Spinal cord (tissue), 10 donors: Measurements from ENCODE around the gene NDST3. TPM values are rescaled to one million over a fixed set of nuclear protein-coding genes. Genes with fewer than 3 reads are reported as not detected.
A peak's percentile ranks its signal among the peaks of the same experiment; 100 is the strongest.

ENCODE experiments used
- DNase-seq, 6 donors: peaks; one replicate each; pipeline versions ENCODE4 v3.0.0 to v3.0.0-alpha.2; 2013 to 2015; ENCODE audit warnings: low spot score in 6 of 6, low read depth in 4 of 6
- H3K27ac ChIP-seq: one replicate; pipeline ENCODE4 v1.5.1; 2013; ENCODE audit warnings: low read depth, low read length, control low read depth
- H3K27me3 ChIP-seq: one replicate; pipeline ENCODE4 v1.6.1; 2013; ENCODE audit warnings: low read length; ENCODE audit not compliant: control insufficient read depth, insufficient read depth
- H3K36me3 ChIP-seq: one replicate; pipeline ENCODE4 v1.6.1; 2013; ENCODE audit warnings: low read length; ENCODE audit not compliant: control insufficient read depth, insufficient read depth
- H3K4me1 ChIP-seq: one replicate; pipeline ENCODE4 v1.6.1; 2013; ENCODE audit warnings: low read length; ENCODE audit not compliant: control insufficient read depth, insufficient read depth
- H3K4me3 ChIP-seq: one replicate; pipeline ENCODE4 v1.5.1; 2013; ENCODE audit warnings: low read depth, low read length, control low read depth
- H3K9me3 ChIP-seq: one replicate; pipeline ENCODE4 v1.6.1; 2013; ENCODE audit warnings: low read length; ENCODE audit not compliant: control insufficient read depth, insufficient read depth
- WGBS: methylation state at CpG from one replicate; pipeline ENCODE4 v1.1.5; 2013; ENCODE audit warnings: missing lambda C conversion rate; ENCODE audit not compliant: insufficient coverage; 5-methylcytosine and 5-hydroxymethylcytosine counted together
- polyA plus RNA-seq, 2 donors: library from polyadenylated mRNA; unstranded; fragments of 120-200 nt; gene quantifications; one replicate each; pipeline ENCODE4 v1.2.1, GENCODE V29; 2013; ENCODE audit not compliant: insufficient read length in 2 of 2
- total RNA-seq, 2 donors: library from RNA; depleted of rRNA in 1 of 2; stranded (reverse); fragments of 120-200 nt in 1 of 2; fragments of >200 nt in 1 of 2; gene quantifications; one replicate each; pipeline versions ENCODE4 v1.2.3 to v1.2.4, GENCODE V29; 2013 to 2014
- donor health status: healthy.

The NDST3 gene
- total and polyA plus RNA-seq, 4 donors: 6.6 to 24.2 (median 9.8) TPM

DNA sequence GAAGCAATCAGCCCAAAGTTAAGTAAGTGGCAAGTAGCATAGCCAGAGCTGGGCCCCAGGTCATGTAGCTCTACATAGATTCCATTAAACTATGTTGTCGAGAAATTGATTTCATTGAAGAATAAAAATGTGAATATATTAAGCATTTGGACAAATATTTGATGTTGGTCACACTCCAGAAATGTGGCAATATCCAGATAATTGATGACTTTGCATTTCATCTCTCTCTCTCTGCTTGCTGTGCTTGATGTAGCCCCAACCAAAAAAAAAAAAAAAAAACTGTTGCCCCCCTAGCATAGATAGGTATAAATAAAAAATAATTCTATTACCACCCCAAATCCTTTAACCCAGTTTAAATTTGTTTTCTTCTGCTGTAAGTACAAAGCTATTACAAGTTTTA, 7.5 kb upstream of the NDST3 start:
- Histone ChIP-seq H3K4me3 (no peak overlapping the region), H3K27ac (no peak overlapping the region), H3K9me3 (no peaks in the 10 kb centered on the region), H3K4me1 (no peaks in the 10 kb centered on the region), H3K27me3 (no peaks in the 10 kb centered on the region), H3K36me3 (no peaks in the 10 kb centered on the region)
- no CpG with 5 or more reads among the region's 1 CpG for WGBS
- no peak for DNase-seq

DNA sequence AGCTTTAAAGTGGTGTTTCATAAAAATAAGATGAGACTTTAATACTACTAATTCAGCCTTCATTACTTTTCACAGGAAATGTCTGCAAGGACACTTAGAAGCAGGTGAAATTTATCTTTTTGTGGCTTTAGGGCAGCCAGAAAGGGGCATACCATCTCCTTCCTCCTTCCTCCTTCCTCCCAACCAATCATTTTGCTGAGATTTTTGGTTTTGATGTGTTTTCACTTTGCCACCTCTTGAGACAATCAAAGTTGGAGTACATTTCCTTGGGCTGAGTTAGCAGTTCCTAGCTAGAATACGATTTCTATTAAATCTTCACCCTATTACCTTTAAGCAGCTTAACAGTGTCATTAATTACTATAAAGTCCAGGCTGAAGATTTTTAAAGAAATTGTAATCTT, 5.1 kb upstream of the NDST3 start:
- no peaks in the 10 kb centered on the region for H3K36me3 ChIP-seq
- H3K4me3 ChIP-seq: no peak overlapping the region
- WGBS: no CpG with 5 or more reads among the region's 1 CpG
- no peaks in the 10 kb centered on the region for H3K9me3 ChIP-seq
- H3K4me1 ChIP-seq: peaks cover 7% of the 10 kb centered on the region
- DNase-seq: no peak
- H3K27ac ChIP-seq: no peak overlapping the region
- no peaks in the 10 kb centered on the region for H3K27me3 ChIP-seq

DNA sequence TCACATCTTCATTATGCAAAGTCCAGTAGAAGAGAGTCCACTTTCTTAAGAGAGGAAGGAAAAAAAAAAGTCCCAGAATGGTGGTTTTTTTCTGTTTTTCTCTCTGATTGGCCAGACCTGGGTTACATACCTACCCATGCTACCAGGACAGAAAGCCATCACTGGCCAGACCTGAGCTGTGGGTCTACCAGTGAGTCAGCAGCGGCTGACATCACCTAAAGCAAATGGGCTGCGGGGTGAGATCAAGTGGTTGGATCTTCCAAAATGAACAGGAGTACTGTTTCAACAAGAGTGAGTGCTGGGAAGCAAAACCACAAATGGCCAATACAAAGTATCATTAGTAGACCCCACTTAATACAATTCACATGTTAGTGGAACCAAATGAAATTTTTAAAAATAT, 1.6 kb upstream of the NDST3 start:
- WGBS: 70% methylated on average over 2 of the region's 2 CpGs
- peak overlapping the region; percentile 29 for H3K27ac ChIP-seq
- H3K36me3 ChIP-seq: no peaks in the 10 kb centered on the region
- H3K4me1 ChIP-seq: peaks cover 7% of the 10 kb centered on the region
- H3K9me3 ChIP-seq: no peaks in the 10 kb centered on the region
- no peaks in the 10 kb centered on the region for H3K27me3 ChIP-seq
- no peak for DNase-seq
- H3K4me3 ChIP-seq: peak overlapping the region; percentile 55

DNA sequence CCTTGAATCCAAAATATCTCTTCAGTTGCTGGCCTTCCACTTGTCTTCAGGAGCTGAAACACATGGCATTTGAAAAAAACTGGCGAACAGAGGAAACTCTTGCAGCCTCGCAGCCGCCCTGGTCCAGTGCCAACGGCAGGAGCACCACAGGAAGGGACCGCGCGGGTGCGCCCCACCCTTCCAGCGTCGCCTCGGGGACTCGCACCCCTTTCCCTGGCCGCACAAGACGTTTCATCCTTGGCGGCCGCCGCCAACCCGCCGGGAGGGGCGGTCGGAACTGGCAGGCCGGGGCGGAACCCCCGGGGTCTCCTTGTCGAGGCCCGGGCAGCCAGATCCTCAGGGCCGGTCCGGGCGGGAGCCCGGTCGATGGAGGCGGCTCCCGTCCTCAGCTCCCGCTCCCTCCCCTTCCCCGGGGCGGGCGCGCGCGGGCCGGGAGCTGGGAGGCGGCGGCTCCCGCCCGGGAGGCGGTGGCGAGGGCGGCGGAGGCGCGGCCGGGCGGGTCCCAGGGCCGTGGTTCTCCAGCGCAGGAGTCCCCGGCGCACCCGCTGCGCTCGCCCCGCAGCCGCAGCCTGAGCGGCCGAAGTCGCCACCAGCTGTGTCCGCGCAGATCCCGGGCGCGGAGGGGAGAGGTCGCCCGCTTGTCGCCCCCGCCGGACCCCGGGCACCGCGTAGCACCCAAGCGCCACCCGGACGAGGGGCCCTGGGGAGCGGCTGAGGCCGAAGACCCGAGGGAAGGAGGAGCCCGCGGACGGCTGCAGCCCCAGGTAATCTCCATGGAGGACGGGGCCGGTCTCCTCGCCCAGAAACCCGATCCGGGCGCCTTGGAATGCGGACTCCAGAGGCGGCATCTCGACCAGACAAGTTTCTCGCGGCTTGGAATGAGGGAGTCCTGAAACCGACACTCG, 886 bp upstream of the NDST3 start:
- H3K9me3 ChIP-seq: no peaks in the 10 kb centered on the region
- peak overlapping the region; percentile 29 for H3K27ac ChIP-seq
- H3K27me3 ChIP-seq: no peaks in the 10 kb centered on the region
- H3K36me3 ChIP-seq: no peaks in the 10 kb centered on the region
- peak overlapping the region; percentile 55 for H3K4me3 ChIP-seq
- peak in 4 of 6 donors; percentile 33 to 88 (median 64) for DNase-seq
- WGBS: under 1% methylated on average over 95 of the region's 100 CpGs
- peaks cover 7% of the 10 kb centered on the region for H3K4me1 ChIP-seq

GRCh38 chr4:118035309-118035708, 1.0 kb downstream of the NDST3 start:
- Histone ChIP-seq H3K36me3 (no peaks in the 10 kb centered on the region), H3K27ac (no peak overlapping the region), H3K4me3 (no peak overlapping the region), H3K4me1 (peaks cover 7% of the 10 kb centered on the region), H3K9me3 (no peaks in the 10 kb centered on the region), H3K27me3 (no peaks in the 10 kb centered on the region)
- no CpG with 5 or more reads among the region's 1 CpG for WGBS
- DNase-seq: peak in 2 of 6 donors; percentile 25 to 56

GRCh38 chr4:118036336-118036735, 2.0 kb downstream of the NDST3 start:
- Histone ChIP-seq H3K4me3 (no peak overlapping the region), H3K36me3 (no peaks in the 10 kb centered on the region), H3K27me3 (no peaks in the 10 kb centered on the region), H3K4me1 (peaks cover 7% of the 10 kb centered on the region), H3K9me3 (no peaks in the 10 kb centered on the region), H3K27ac (no peak overlapping the region)
- no CpG with 5 or more reads among the region's 2 CpGs for WGBS
- peak in 1 of 6 donors; percentile 20 for DNase-seq

- Histone ChIP-seq H3K36me3 (no peaks in the 10 kb centered on the region), H3K27me3 (no peaks in the 10 kb centered on the region), H3K9me3 (peaks cover 2% of the 10 kb centered on the region), H3K27ac (no peak overlapping the region), H3K4me1 (peaks cover 3% of the 10 kb centered on the region), H3K4me3 (no peak overlapping the region)
- WGBS: no CpG with 5 or more reads among the region's 1 CpG
- DNase-seq: no peak
These were observed 3.7 kb downstream of the NDST3 start for GRCh38 chr4:118037955-118038354.

GRCh38 chr4:118046323-118046722, 12.0 kb downstream of the NDST3 start:
- no peak for DNase-seq
- peaks cover 8% of the 10 kb centered on the region for H3K9me3 ChIP-seq
- H3K4me3 ChIP-seq: no peak overlapping the region
- H3K27ac ChIP-seq: no peak overlapping the region
- no peaks in the 10 kb centered on the region for H3K4me1 ChIP-seq
- no peaks in the 10 kb centered on the region for H3K27me3 ChIP-seq
- H3K36me3 ChIP-seq: peaks cover 5% of the 10 kb centered on the region
- WGBS: 85% methylated on average over 2 of the region's 2 CpGs

- Histone ChIP-seq H3K36me3 (peaks cover 5% of the 10 kb centered on the region), H3K27ac (no peak overlapping the region), H3K4me3 (no peak overlapping the region), H3K27me3 (no peaks in the 10 kb centered on the region), H3K9me3 (peaks cover 8% of the 10 kb centered on the region), H3K4me1 (no peaks in the 10 kb centered on the region)
- no peak for DNase-seq
- 80% methylated on average over 1 of the region's 3 CpGs for WGBS
These were observed 12.8 kb downstream of the NDST3 start for GRCh38 chr4:118047043-118047442.

DNA sequence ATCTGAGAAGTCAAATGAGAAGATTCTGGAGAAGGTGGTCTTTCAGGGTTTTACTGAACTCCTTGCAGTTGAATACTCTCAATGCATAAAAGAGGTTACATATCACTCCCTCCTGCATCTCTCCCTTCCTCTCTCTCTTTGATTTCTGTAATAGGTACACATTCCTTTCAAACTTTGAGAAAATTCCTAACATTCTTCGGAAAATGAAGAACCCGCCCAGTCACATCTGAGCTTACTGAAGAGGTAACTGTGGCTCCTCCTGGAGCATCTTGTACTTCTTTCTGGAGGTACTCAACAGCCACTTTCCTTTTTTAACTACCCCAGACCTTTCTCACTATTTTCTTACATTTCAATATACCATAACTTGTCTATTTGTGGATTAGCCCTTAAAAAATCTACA, 24.7 kb downstream of the NDST3 start:
- no peaks in the 10 kb centered on the region for H3K4me1 ChIP-seq
- H3K9me3 ChIP-seq: no peaks in the 10 kb centered on the region
- no peaks in the 10 kb centered on the region for H3K27me3 ChIP-seq
- 92% methylated on average over 2 of the region's 2 CpGs for WGBS
- H3K36me3 ChIP-seq: no peaks in the 10 kb centered on the region
- H3K27ac ChIP-seq: no peak overlapping the region
- DNase-seq: no peak
- H3K4me3 ChIP-seq: no peak overlapping the region
